Measurements from ENCODE around the gene TSPAN31. TPM values are rescaled to one million over a fixed set of nuclear protein-coding genes. Genes with fewer than 3 reads are reported as not detected.

TSPAN31 gene
- total RNA-seq, 2 donors from 2014 or later = 21.7 to 27.8 TPM

DNA sequence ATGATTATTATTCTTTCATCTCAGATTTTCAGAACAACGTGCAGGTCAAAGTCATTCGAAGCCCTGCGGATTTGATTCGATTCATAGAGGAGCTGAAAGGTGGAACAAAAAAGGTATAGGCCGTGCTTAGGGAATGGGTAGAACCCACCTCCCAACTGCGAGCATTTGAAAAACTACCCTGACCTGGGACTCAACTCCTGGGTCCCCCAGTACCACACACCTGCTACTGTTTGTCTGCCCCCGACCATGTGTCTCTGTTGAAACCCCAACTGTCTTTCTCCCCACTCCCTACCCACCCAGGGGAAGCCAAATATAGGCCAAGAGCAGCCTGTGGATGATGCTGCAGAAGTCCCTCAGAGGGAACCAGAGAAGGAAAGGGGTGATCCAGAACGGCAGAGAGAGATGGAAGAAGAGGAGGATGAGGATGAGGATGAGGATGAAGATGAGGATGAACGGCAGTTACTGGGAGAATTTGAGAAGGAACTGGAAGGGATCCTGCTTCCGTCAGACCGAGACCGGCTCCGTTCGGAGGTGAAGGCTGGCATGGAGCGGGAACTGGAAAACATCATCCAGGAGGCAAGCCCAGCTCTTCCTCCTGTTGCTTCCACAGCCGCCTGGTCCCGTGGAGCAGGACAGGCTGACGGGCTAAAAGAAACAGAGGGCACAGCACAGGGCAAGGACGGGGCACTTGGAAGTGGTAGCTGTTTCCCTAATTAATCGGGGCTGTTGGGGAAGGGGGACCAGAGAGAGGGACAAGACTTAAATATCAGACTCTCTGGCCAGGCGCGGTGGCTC lies 26.8 kb upstream of the TSPAN31 start:
- peaks cover 27% of the 10 kb centered on the region for H3K36me3 ChIP-seq (ENCODE audit: control insufficient read depth, insufficient read depth, low read length)
- 94 to 97% methylated on average over 19 to 22 of the region's 22 CpGs for WGBS, 2 experiments (ENCODE audit: insufficient coverage in 1 of 2, insufficient read length in 1 of 2)
- no peak for TF ChIP-seq CTCF (conservative IDR thresholded peaks at IDR 0.05)
- no peak for DNase-seq
- H3K27ac Mint-ChIP-seq = no peak overlapping the region
- peaks cover 5% of the 10 kb centered on the region for H3K27me3 Mint-ChIP-seq (ENCODE audit: insufficient read depth)
- no peak overlapping the region for H3K27ac ChIP-seq (ENCODE audit: low read depth, low read length)
- no peaks in the 10 kb centered on the region for H3K4me1 Mint-ChIP-seq
- H3K4me1 ChIP-seq (ENCODE audit: control insufficient read depth, insufficient read depth, low read length) = no peaks in the 10 kb centered on the region
- H3K9me3 ChIP-seq (ENCODE audit: control insufficient read depth, low read length) = no peaks in the 10 kb centered on the region
- H3K27me3 ChIP-seq (ENCODE audit: control insufficient read depth, insufficient read depth, low read length, poor library complexity, severe bottlenecking) = peaks cover 5% of the 10 kb centered on the region
- no peak overlapping the region for H3K4me3 ChIP-seq (ENCODE audit: low read length)
- no peaks in the 10 kb centered on the region for H3K9me3 Mint-ChIP-seq
- no peak overlapping the region for H3K4me3 Mint-ChIP-seq
- no peak overlapping the region for H3K9ac ChIP-seq (ENCODE audit: extremely low read depth, low read length, poor library complexity, severe bottlenecking)
- peaks cover 52% of the 10 kb centered on the region for H3K36me3 Mint-ChIP-seq (ENCODE audit: low read depth)

DNA sequence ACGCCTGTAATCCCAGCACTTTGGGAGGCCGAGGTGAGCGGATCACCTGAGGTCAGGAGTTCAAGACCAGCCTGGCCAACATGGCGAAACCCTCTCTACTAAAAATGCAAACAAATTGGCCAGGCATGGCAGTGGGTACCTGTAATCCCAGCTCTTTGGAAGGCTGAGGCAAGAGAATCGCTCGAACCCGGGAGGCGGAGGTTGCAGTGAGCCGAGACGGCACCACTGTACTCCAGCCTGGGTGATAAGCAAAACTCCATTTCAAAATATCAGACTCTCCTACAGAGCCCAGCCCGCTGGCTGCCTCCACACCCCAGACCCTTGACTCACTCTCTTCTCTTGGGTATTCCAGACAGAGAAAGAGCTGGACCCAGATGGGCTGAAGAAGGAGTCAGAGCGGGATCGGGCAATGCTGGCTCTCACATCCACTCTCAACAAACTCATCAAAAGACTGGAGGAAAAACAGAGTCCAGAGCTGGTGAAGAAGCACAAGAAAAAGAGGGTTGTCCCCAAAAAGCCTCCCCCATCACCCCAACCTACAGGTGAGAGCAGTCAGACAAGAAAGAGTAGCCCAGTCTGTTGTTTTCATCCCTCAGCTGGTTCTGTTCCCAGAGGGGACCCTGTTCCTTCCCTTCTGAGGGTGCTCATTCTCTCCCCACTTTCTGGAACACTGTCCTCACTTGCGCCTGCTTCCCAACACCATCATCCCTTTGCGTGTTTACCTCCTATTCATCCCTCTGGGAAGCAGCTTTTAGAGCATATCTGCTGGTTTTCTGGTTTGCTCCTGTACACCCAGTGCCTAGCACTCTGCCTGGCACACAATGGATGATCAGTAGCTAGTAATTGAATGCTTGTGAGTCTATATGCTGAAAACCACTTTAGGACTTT lies 26.0 kb upstream of the TSPAN31 start:
- TF ChIP-seq CTCF (conservative IDR thresholded peaks at IDR 0.05) = no peak
- Histone ChIP-seq H3K27me3 (ENCODE audit: control insufficient read depth, insufficient read depth, low read length, poor library complexity, severe bottlenecking) (peaks cover 13% of the 10 kb centered on the region), H3K27ac (ENCODE audit: low read depth, low read length) (no peak overlapping the region), H3K4me3 (ENCODE audit: low read length) (no peak overlapping the region), H3K4me1 (ENCODE audit: control insufficient read depth, insufficient read depth, low read length) (no peaks in the 10 kb centered on the region), H3K36me3 (ENCODE audit: control insufficient read depth, insufficient read depth, low read length) (peaks cover 27% of the 10 kb centered on the region), H3K9me3 (ENCODE audit: control insufficient read depth, low read length) (no peaks in the 10 kb centered on the region), H3K9ac (ENCODE audit: extremely low read depth, low read length, poor library complexity, severe bottlenecking) (no peak overlapping the region)
- no peaks in the 10 kb centered on the region for H3K4me1 Mint-ChIP-seq
- 95 to 96% methylated on average over 11 to 15 of the region's 15 CpGs for WGBS, 2 experiments (ENCODE audit: insufficient coverage in 1 of 2, insufficient read length in 1 of 2)
- H3K36me3 Mint-ChIP-seq (ENCODE audit: low read depth) = peaks cover 49% of the 10 kb centered on the region
- DNase-seq = no peak
- peaks cover 13% of the 10 kb centered on the region for H3K27me3 Mint-ChIP-seq (ENCODE audit: insufficient read depth)
- H3K4me3 Mint-ChIP-seq = no peak overlapping the region
- no peaks in the 10 kb centered on the region for H3K9me3 Mint-ChIP-seq
- H3K27ac Mint-ChIP-seq = no peak overlapping the region

- H3K36me3 Mint-ChIP-seq (ENCODE audit: low read depth) = peaks cover 49% of the 10 kb centered on the region
- peaks cover 24% of the 10 kb centered on the region for H3K27me3 Mint-ChIP-seq (ENCODE audit: insufficient read depth)
- Histone ChIP-seq H3K9me3 (ENCODE audit: control insufficient read depth, low read length) (no peaks in the 10 kb centered on the region), H3K27ac (ENCODE audit: low read depth, low read length) (no peak overlapping the region), H3K27me3 (ENCODE audit: control insufficient read depth, insufficient read depth, low read length, poor library complexity, severe bottlenecking) (peaks cover 24% of the 10 kb centered on the region), H3K36me3 (ENCODE audit: control insufficient read depth, insufficient read depth, low read length) (peaks cover 27% of the 10 kb centered on the region), H3K9ac (ENCODE audit: extremely low read depth, low read length, poor library complexity, severe bottlenecking) (no peak overlapping the region), H3K4me3 (ENCODE audit: low read length) (no peak overlapping the region), H3K4me1 (ENCODE audit: control insufficient read depth, insufficient read depth, low read length) (no peaks in the 10 kb centered on the region)
- H3K27ac Mint-ChIP-seq = no peak overlapping the region
- TF ChIP-seq CTCF (conservative IDR thresholded peaks at IDR 0.05) = no peak
- 92 to 97% methylated on average over 10 to 19 of the region's 20 CpGs for WGBS, 2 experiments (ENCODE audit: insufficient coverage in 1 of 2, insufficient read length in 1 of 2)
- H3K9me3 Mint-ChIP-seq = no peaks in the 10 kb centered on the region
- no peak for DNase-seq
- H3K4me3 Mint-ChIP-seq = no peak overlapping the region
- H3K4me1 Mint-ChIP-seq = no peaks in the 10 kb centered on the region
These were observed 24.8 kb upstream of the TSPAN31 start for GRCh38 chr12:57719777-57720605.

All from endodermal cell (in vitro differentiated cells).